PC-9 (cell line): ENCODE measurements around the gene UTRN. TPM values are rescaled to one million over a fixed set of nuclear protein-coding genes. Genes with fewer than 3 reads are reported as not detected.

Source experiments
- BruUV-seq: library from RNA; stranded (reverse); fragments of 400-500 nt; replicated peaks from 2 replicates; lab custom pipeline; 2021; lab: Mats Ljungman, UMichigan
- CTCF ChIA-PET: fragments of 300-600 bp; sonication (Branson Sonifier 250); formaldehyde crosslinking; loops from one replicate; lab custom pipeline; 2022; ENCODE audit warnings: antibody characterized with exemption; lab: Charles Lee
- POLR2A ChIA-PET: fragments of 300-600 bp; sonication (Branson Sonifier 250); formaldehyde crosslinking; loops from one replicate; lab custom pipeline; 2022; ENCODE audit warnings: antibody characterized with exemption; ENCODE audit not compliant: unreplicated experiment; lab: Charles Lee
- DNase-seq, 2 experiments: peaks; one replicate each; pipeline versions ENCODE4 v3.0.0 to v3.0.0-alpha.2; 2015 to 2022; ENCODE audit warnings: mixed read lengths in 1 of 2
- H2AFZ ChIP-seq: fragments of 200-600 bp; sonication (generic); 2 replicates; pipeline ENCODE4 v1.8.1; 2017; ENCODE audit warnings: antibody characterized with exemption
- H3F3A ChIP-seq: fragments of 200-600 bp; sonication (generic); 2 replicates; pipeline ENCODE4 v1.8.1; 2017; ENCODE audit warnings: antibody characterized with exemption, mild to moderate bottlenecking, low read depth; ENCODE audit not compliant: insufficient read depth
- H3K27ac ChIP-seq: fragments of 200-600 bp; sonication (generic); 2 replicates; pipeline ENCODE4 v1.6.1; 2016; ENCODE audit warnings: mixed run types
- H3K27me3 ChIP-seq: fragments of 200-600 bp; sonication (generic); 2 replicates; pipeline ENCODE4 v1.6.1; 2016; ENCODE audit warnings: low read depth, mixed run types; ENCODE audit not compliant: insufficient read depth
- H3K36me3 ChIP-seq: fragments of 200-600 bp; sonication (generic); 2 replicates; pipeline ENCODE4 v1.6.1; 2016; ENCODE audit warnings: low read depth, mixed run types
- H3K4me1 ChIP-seq: fragments of 200-600 bp; sonication (generic); replicated peaks from 2 replicates; pipeline ENCODE4 v1.6.1; 2016; ENCODE audit warnings: mixed run types; ENCODE audit not compliant: insufficient read depth
- H3K4me2 ChIP-seq: fragments of 200-600 bp; sonication (generic); 2 replicates; pipeline ENCODE4 v1.6.1; 2017; ENCODE audit warnings: mixed run types
- H3K4me3 ChIP-seq: fragments of 200-600 bp; sonication (generic); 2 replicates; pipeline ENCODE4 v1.6.1; 2016; ENCODE audit warnings: mixed run types
- H3K79me2 ChIP-seq: fragments of 200-600 bp; sonication (generic); 2 replicates; pipeline ENCODE4 v1.6.1; 2017; ENCODE audit warnings: low read depth, mixed run types
- H3K9me2 ChIP-seq: fragments of 200-600 bp; sonication (generic); 2 replicates; pipeline ENCODE4 v1.8.1; 2017; ENCODE audit warnings: mild to moderate bottlenecking; ENCODE audit not compliant: insufficient read depth
- H3K9me3 ChIP-seq: fragments of 200-600 bp; sonication (generic); 2 replicates; pipeline ENCODE4 v1.8.1; 2016; ENCODE audit warnings: low read depth; ENCODE audit not compliant: insufficient read depth
- H4K20me1 ChIP-seq: fragments of 200-600 bp; sonication (generic); 2 replicates; pipeline ENCODE4 v1.8.1; 2017; ENCODE audit not compliant: insufficient read depth
- EZH2 ChIP-seq: fragments of 200-600 bp; sonication (generic); IDR thresholded peaks from 2 replicates; pipeline ENCODE4 v1.8.0; 2017; ENCODE audit warnings: antibody characterized with exemption, low read depth
- intact Hi-C: fragments of 100-400 bp; cut with micrococcal nuclease; formaldehyde crosslinking; loops from one replicate; pipeline ENCODE4 v1.10.0; 2022; ENCODE audit not compliant: unreplicated experiment
- total RNA-seq: library from RNA; stranded (reverse); gene quantifications from 2 replicates; pipeline ENCODE4 v1.2.3, GENCODE V29; 2021
- TF ChIP-seq, protein P1 (sequence below): fragments of 200-600 bp; sonication (generic); conservative IDR thresholded peaks from 2 replicates; pipeline ENCODE4 v1.6.1; 2017; ENCODE audit warnings: mixed run types, antibody characterized with exemption, mild to moderate bottlenecking, moderate library complexity

The UTRN gene
- total RNA-seq, 1 experiment from 2014 or later = 125 TPM

DNA sequence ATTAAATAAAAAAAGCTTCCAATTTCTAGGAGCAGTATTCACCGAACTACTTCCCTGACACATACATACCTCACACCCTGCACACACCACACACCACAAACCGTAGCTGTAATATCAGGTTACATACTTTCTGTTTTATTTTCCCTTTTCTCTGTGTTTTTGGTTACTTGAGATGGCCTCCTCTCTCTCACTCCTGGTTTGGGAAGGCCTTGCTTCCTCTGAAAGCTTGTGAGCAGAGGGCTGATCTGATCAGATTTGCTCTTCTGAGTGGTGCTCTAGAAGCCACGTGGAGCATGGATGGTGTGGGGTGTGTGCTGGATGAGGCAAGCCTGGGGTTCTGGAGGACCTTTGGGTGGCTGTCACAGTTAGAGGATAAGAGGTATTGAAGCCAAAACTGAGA, 20.9 kb downstream of the UTRN start:
- no peaks in the 10 kb centered on the region for H3K9me2 ChIP-seq
- H3K4me1 ChIP-seq = no peaks in the 10 kb centered on the region
- H3K27me3 ChIP-seq = no peaks in the 10 kb centered on the region
- H3K4me3 ChIP-seq = no peak overlapping the region
- no peak for DNase-seq
- no peak for TF ChIP-seq EZH2
- TF ChIP-seq, protein P1, sequence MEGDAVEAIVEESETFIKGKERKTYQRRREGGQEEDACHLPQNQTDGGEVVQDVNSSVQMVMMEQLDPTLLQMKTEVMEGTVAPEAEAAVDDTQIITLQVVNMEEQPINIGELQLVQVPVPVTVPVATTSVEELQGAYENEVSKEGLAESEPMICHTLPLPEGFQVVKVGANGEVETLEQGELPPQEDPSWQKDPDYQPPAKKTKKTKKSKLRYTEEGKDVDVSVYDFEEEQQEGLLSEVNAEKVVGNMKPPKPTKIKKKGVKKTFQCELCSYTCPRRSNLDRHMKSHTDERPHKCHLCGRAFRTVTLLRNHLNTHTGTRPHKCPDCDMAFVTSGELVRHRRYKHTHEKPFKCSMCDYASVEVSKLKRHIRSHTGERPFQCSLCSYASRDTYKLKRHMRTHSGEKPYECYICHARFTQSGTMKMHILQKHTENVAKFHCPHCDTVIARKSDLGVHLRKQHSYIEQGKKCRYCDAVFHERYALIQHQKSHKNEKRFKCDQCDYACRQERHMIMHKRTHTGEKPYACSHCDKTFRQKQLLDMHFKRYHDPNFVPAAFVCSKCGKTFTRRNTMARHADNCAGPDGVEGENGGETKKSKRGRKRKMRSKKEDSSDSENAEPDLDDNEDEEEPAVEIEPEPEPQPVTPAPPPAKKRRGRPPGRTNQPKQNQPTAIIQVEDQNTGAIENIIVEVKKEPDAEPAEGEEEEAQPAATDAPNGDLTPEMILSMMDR = no peak
- no TSS peak for BruUV-seq
- no peaks in the 10 kb centered on the region for H3K36me3 ChIP-seq
- H3F3A ChIP-seq = no peaks in the 10 kb centered on the region
- no peaks in the 10 kb centered on the region for H3K9me3 ChIP-seq
- no peak overlapping the region for H3K4me2 ChIP-seq
- ChIA-PET CTCF (no interaction called here), POLR2A (interaction anchor here (0.7 kb wide), 1 partner anchor 20 kb away, joined by 12 read pairs; no protein-coding TSS in a partner anchor)
- intact Hi-C loops = no loop called here
- no peaks in the 10 kb centered on the region for H4K20me1 ChIP-seq
- H3K27ac ChIP-seq = no peak overlapping the region
- no peak overlapping the region for H2AFZ ChIP-seq
- no peaks in the 10 kb centered on the region; the same call in 1 of the 2 replicates for H3K79me2 ChIP-seq

DNA sequence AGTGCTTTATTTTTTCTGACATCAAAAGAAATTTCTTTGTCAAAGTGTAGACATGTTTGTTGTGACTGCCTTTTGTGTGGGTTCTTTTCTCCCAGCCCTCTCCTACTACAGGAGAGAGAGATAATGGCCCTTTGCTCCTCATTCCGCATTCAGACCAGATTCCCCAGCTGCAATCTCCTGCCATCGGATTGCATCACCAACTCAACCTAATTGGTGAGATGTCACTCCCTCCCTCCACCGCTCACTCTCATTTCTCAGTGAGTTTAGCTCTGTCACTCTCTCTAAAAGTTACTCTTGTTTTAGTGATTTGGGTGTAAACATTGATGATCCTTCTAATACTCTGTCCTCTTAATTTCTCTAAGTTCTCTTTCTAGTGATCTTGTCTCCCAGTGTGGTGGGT, 22.7 kb downstream of the UTRN start:
- no peak for DNase-seq
- H3K79me2 ChIP-seq = no peaks in the 10 kb centered on the region; the same call in 1 of the 2 replicates
- no peaks in the 10 kb centered on the region; the same call in 1 of the 2 replicates for H3K9me2 ChIP-seq
- no peaks in the 10 kb centered on the region for H3F3A ChIP-seq
- TF ChIP-seq, protein P1 = no peak
- TF ChIP-seq EZH2 = no peak
- H3K27ac ChIP-seq = no peak overlapping the region
- H2AFZ ChIP-seq = no peak overlapping the region
- ChIA-PET CTCF (no interaction called here), POLR2A (no interaction called here)
- H3K4me3 ChIP-seq = no peak overlapping the region
- no peaks in the 10 kb centered on the region for H3K27me3 ChIP-seq
- no peaks in the 10 kb centered on the region for H3K9me3 ChIP-seq
- H3K4me2 ChIP-seq = no peak overlapping the region
- no TSS peak for BruUV-seq
- H3K36me3 ChIP-seq = no peaks in the 10 kb centered on the region
- intact Hi-C loops = no loop called here
- no peaks in the 10 kb centered on the region for H3K4me1 ChIP-seq
- H4K20me1 ChIP-seq = no peaks in the 10 kb centered on the region

DNA sequence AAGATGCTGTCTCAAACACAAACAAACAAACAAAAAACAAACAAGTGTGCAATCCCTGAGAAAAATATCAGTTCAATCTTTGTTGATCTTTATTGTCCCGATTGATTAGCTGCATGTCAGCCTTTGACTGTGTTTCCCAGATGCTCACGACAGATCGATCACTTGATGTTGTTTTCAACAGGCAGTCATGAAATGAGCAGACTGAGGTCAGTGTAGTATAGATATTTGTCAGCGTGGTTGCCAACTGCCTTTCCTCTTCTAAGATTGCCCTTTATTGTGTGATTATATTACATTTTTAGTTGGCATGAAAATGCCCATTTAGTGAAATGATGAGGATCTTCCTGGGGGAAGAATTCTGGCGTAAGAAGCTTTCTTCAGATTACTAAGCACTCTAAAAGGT, 25.6 kb downstream of the UTRN start:
- no peaks in the 10 kb centered on the region for H3K9me3 ChIP-seq
- intact Hi-C loops = no loop called here
- H2AFZ ChIP-seq = no peak overlapping the region
- ChIA-PET POLR2A (no interaction called here), CTCF (no interaction called here)
- TF ChIP-seq, protein P1 = no peak
- no peak for TF ChIP-seq EZH2
- DNase-seq = no peak
- H3K4me3 ChIP-seq = no peak overlapping the region
- H3K9me2 ChIP-seq = no peaks in the 10 kb centered on the region; the same call in 1 of the 2 replicates
- no peak overlapping the region for H3K27ac ChIP-seq
- H3K79me2 ChIP-seq = no peaks in the 10 kb centered on the region
- no peak overlapping the region for H3K4me2 ChIP-seq
- H3F3A ChIP-seq = no peaks in the 10 kb centered on the region
- H3K36me3 ChIP-seq = no peaks in the 10 kb centered on the region
- no TSS peak for BruUV-seq
- H4K20me1 ChIP-seq = no peaks in the 10 kb centered on the region
- no peaks in the 10 kb centered on the region for H3K27me3 ChIP-seq
- no peaks in the 10 kb centered on the region for H3K4me1 ChIP-seq
